ENCODE results near the gene SUN5.

The SUN5 gene

GRCh38 chr20:33026072-33026778 is 22.0 kb upstream of the SUN5 start:
- DNase-seq (ENCODE audit: low read depth): no peak
- no peak for TF ChIP-seq CTCF (IDR thresholded peaks at IDR 0.05; ENCODE audit: insufficient read depth, low read depth, low read length, missing control alignments)
- H3K4me3 ChIP-seq (ENCODE audit: low read length): no peak overlapping the region

- TF ChIP-seq CTCF (IDR thresholded peaks at IDR 0.05; ENCODE audit: insufficient read depth, low read depth, low read length, missing control alignments): no peak
- no peak for DNase-seq (ENCODE audit: low read depth)
- H3K4me3 ChIP-seq (ENCODE audit: low read length): no peak overlapping the region
These were observed 21.2 kb upstream of the SUN5 start for GRCh38 chr20:33025318-33025876.

GRCh38 chr20:33024609-33025317 is 20.5 kb upstream of the SUN5 start:
- no peak for DNase-seq (ENCODE audit: low read depth)
- TF ChIP-seq CTCF (IDR thresholded peaks at IDR 0.05; ENCODE audit: insufficient read depth, low read depth, low read length, missing control alignments): no peak
- no peak overlapping the region for H3K4me3 ChIP-seq (ENCODE audit: low read length)

GRCh38 chr20:33024243-33024560 is 20.0 kb upstream of the SUN5 start:
- no peak for TF ChIP-seq CTCF (IDR thresholded peaks at IDR 0.05; ENCODE audit: insufficient read depth, low read depth, low read length, missing control alignments)
- DNase-seq (ENCODE audit: low read depth): no peak
- H3K4me3 ChIP-seq (ENCODE audit: low read length): no peak overlapping the region

DNA sequence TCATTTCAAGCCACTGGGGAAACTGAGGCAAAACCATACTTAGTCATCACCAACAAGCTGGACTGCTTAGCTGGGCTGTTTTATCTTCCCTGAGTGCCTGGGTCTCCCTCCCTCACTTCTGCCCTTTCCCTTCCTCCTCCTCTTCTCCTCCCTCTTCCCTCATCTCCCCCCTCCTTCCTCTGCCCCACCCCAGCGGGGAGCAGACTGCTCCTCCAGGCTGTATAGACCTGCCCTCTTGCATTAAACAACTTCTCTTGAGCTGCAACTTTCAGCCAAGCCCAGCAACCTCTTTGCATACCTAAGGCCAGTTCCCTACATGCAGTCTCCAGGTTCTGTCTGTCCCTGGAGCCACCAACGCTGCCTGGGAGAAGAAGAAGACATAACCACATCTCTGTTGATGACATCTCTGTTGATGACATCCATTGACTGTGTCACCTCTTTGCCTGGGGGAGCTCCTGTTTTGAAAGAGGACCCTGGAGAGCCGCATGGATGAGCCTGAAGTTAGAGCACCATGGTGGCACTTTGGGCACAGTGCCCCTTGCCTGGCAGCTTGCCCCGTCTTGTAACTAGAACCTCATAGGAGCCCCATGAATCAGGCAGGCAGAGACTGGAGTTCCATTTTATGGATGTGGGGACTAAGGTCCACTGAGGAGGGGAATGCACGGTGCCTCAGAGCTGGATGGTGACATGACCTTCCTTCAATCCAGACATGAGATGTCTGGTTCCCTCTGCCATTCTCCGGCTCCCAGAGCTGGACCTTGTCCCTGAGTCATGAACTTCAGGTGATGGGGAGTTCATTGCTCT is 19.4 kb upstream of the SUN5 start:
- no peak for DNase-seq (ENCODE audit: low read depth)
- TF ChIP-seq CTCF (IDR thresholded peaks at IDR 0.05; ENCODE audit: insufficient read depth, low read depth, low read length, missing control alignments): no peak
- no peak overlapping the region for H3K4me3 ChIP-seq (ENCODE audit: low read length)

DNA sequence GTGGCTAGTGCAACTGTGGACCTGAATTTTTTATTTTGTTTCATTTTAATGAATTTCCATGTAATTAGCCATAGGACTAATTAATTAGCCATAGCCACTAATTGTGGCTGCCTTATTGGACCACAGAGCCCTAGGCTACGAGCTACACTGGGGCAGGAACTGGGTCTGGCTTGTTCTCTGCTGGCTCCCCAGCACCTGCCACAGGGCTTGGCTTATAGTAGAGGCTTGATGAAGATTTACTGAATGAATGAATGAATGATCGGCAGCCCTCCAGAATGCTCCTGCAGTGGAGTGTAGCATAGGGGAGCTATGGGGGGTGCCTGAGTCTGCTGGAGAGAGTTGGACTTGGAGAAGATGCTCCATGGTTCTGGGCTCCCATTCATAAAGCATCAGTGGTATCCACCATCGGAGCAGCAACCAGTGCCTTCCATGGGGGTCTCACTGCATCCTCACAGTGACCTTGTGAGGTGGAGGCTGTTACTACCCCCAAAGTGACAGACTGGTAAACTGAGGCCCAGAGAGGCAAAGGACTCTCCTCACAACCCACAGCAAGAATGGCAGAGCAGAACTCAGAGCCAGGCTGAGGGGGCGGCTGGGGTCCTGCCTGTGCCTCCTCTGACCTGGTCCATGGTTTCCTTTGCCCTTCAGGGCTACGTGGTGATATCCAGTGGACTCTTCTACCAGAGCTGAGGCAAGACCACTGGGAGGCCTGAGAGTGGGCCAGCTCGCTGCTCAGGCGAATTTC is 18.6 kb upstream of the SUN5 start:
- DNase-seq (ENCODE audit: low read depth): no peak
- TF ChIP-seq CTCF (IDR thresholded peaks at IDR 0.05; ENCODE audit: insufficient read depth, low read depth, low read length, missing control alignments): no peak

More for the DNA sequence above, 18.6 kb upstream of the SUN5 start:
- H3K4me3 ChIP-seq (ENCODE audit: low read length): no peak overlapping the region

All from epithelial cell of esophagus (primary cell).